HEK293 (cell line): ENCODE data around the gene RRP7A.
"Not testable (repeated sequence)": the region's sequence is repeated elsewhere in the genome, so short reads cannot be mapped to it uniquely, and the experiment has no call there.

Experiments
- CTCF ChIA-PET: fragments of 350-600 bp; formaldehyde crosslinking; extraction: SDS; loops from one replicate; lab custom pipeline; 2021; ENCODE audit warnings: antibody characterized with exemption; lab: Yijun Ruan, JAX
- POLR2A ChIA-PET: fragments of 300-600 bp; formaldehyde crosslinking; extraction: SDS; loops from one replicate; lab custom pipeline; 2020; ENCODE audit warnings: antibody characterized with exemption, inconsistent platforms; lab: Yijun Ruan, JAX
- H3K27ac ChIP-seq: fragments of 200-500 bp; sonication (Bioruptor generic); 2 replicates; pipeline ENCODE4 v1.5.1; 2014; ENCODE audit warnings: low read depth, low read length, control low read depth, inconsistent platforms; ENCODE audit errors: extremely low read depth
- H3K36me3 ChIP-seq, 2 experiments: fragments of 200-500 bp in 1 of 2; sonication (Bioruptor generic) in 1 of 2; 1 replicate in 1 of 2; 2 replicates in 1 of 2; pipeline ENCODE4 v1.5.1; 2014 to 2017; ENCODE audit warnings: inconsistent platforms in 2 of 2, low read length in 2 of 2; ENCODE audit not compliant: control insufficient read depth in 2 of 2, insufficient read depth in 1 of 2
- H3K4me1 ChIP-seq: fragments of 200-500 bp; sonication (Bioruptor generic); 2 replicates; pipeline ENCODE4 v1.5.1; 2014; ENCODE audit warnings: mild to moderate bottlenecking, low read length, inconsistent platforms; ENCODE audit not compliant: control insufficient read depth, insufficient read depth
- H3K4me3 ChIP-seq: 2 replicates; pipeline ENCODE4 v1.5.1; 2011; ENCODE audit warnings: low read depth, mild to moderate bottlenecking, control low read depth, low read length, moderate library complexity
- H3K9me3 ChIP-seq: fragments of 200-500 bp; sonication (Bioruptor generic); 2 replicates; pipeline ENCODE4 v1.5.1; 2014; ENCODE audit warnings: low read depth, low read length, inconsistent platforms; ENCODE audit not compliant: control insufficient read depth, insufficient read depth
- EGR2 ChIP-seq: fragments of 450-650 bp; formaldehyde crosslinking; IDR thresholded peaks from 2 replicates; pipeline ENCODE4 v1.5.1; 2016; ENCODE audit warnings: low read depth, missing biosample characterization, missing genetic modification characterization
- KLF9 ChIP-seq: fragments of 450-650 bp; formaldehyde crosslinking; IDR thresholded peaks from 2 replicates; pipeline ENCODE4 v1.5.1; 2016; ENCODE audit warnings: missing biosample characterization, missing genetic modification characterization, low read depth
- MEIS1 ChIP-seq: sonication (generic); formaldehyde crosslinking; IDR thresholded peaks from 2 replicates; pipeline ENCODE4 v1.8.1; 2022; ENCODE audit warnings: missing genetic modification reagents, mild to moderate bottlenecking, borderline replicate concordance
- REST ChIP-seq: fragments of 450-650 bp; formaldehyde crosslinking; IDR thresholded peaks from 2 replicates; pipeline ENCODE4 v1.5.1; 2016; ENCODE audit warnings: missing biosample characterization, missing genetic modification characterization
- SP2 ChIP-seq: fragments of 450-650 bp; formaldehyde crosslinking; IDR thresholded peaks from 2 replicates; pipeline ENCODE4 v1.5.1; 2016; ENCODE audit warnings: missing biosample characterization, missing genetic modification characterization
- SP3 ChIP-seq: fragments of 450-650 bp; formaldehyde crosslinking; IDR thresholded peaks from 2 replicates; pipeline ENCODE4 v1.5.1; 2016; ENCODE audit warnings: missing biosample characterization, missing genetic modification characterization
- ZBTB1 ChIP-seq: fragments of 450-650 bp; formaldehyde crosslinking; IDR thresholded peaks from 2 replicates; pipeline ENCODE4 v1.5.1; 2016; ENCODE audit warnings: missing biosample characterization, missing genetic modification characterization
- ZFHX2 ChIP-seq: fragments of 450-650 bp; formaldehyde crosslinking; conservative IDR thresholded peaks from 2 replicates; pipeline ENCODE4 v1.5.1; 2016; ENCODE audit warnings: missing biosample characterization, missing genetic modification characterization
- ZNF24 ChIP-seq: fragments of 450-650 bp; formaldehyde crosslinking; IDR thresholded peaks from 2 replicates; pipeline ENCODE4 v1.5.1; 2016; ENCODE audit warnings: missing biosample characterization, missing genetic modification characterization
- ZNF292 ChIP-seq: fragments of 450-650 bp; formaldehyde crosslinking; IDR thresholded peaks from 2 replicates; pipeline ENCODE4 v1.5.1; 2016; ENCODE audit warnings: low read depth, missing biosample characterization, missing genetic modification characterization, borderline replicate concordance
- ZNF335 ChIP-seq: fragments of 450-650 bp; formaldehyde crosslinking; conservative IDR thresholded peaks from 2 replicates; pipeline ENCODE4 v1.5.1; 2016; ENCODE audit warnings: missing biosample characterization, missing genetic modification characterization
- ZNF433 ChIP-seq: fragments of 450-650 bp; formaldehyde crosslinking; IDR thresholded peaks from 2 replicates; pipeline ENCODE4 v1.5.1; 2016; ENCODE audit warnings: missing biosample characterization, missing genetic modification characterization, low read depth
- ZNF501 ChIP-seq: fragments of 450-650 bp; formaldehyde crosslinking; IDR thresholded peaks from 2 replicates; pipeline ENCODE4 v1.5.1; 2016; ENCODE audit warnings: missing biosample characterization, missing genetic modification characterization
- ZNF624 ChIP-seq: fragments of 450-650 bp; formaldehyde crosslinking; IDR thresholded peaks from 2 replicates; pipeline ENCODE4 v1.5.1; 2017; ENCODE audit warnings: missing biosample characterization, missing genetic modification characterization
- ZNF664 ChIP-seq: fragments of 450-650 bp; formaldehyde crosslinking; IDR thresholded peaks from 2 replicates; pipeline ENCODE4 v1.5.1; 2016; ENCODE audit warnings: missing biosample characterization, missing genetic modification characterization
- ZNF707 ChIP-seq: fragments of 450-650 bp; formaldehyde crosslinking; IDR thresholded peaks from 2 replicates; pipeline ENCODE4 v1.5.1; 2016; ENCODE audit warnings: missing biosample characterization, missing genetic modification characterization
- ZNF791 ChIP-seq: fragments of 450-650 bp; formaldehyde crosslinking; IDR thresholded peaks from 2 replicates; pipeline ENCODE4 v1.5.1; 2016; ENCODE audit warnings: missing biosample characterization, missing genetic modification characterization
- TF ChIP-seq, protein P1 (sequence below): fragments of 450-650 bp; formaldehyde crosslinking; IDR thresholded peaks from 2 replicates; pipeline ENCODE4 v1.5.1; 2016; ENCODE audit warnings: missing biosample characterization, missing genetic modification characterization
- TF ChIP-seq, protein P2 (sequence below): fragments of 450-650 bp; formaldehyde crosslinking; IDR thresholded peaks from 2 replicates; pipeline ENCODE4 v1.5.1; 2016; ENCODE audit warnings: missing biosample characterization, missing genetic modification characterization
- TF ChIP-seq, protein P3 (sequence below): fragments of 450-650 bp; formaldehyde crosslinking; conservative IDR thresholded peaks from 2 replicates; pipeline ENCODE4 v1.5.1; 2016; ENCODE audit warnings: low read depth, missing biosample characterization, missing genetic modification characterization

RRP7A gene

DNA sequence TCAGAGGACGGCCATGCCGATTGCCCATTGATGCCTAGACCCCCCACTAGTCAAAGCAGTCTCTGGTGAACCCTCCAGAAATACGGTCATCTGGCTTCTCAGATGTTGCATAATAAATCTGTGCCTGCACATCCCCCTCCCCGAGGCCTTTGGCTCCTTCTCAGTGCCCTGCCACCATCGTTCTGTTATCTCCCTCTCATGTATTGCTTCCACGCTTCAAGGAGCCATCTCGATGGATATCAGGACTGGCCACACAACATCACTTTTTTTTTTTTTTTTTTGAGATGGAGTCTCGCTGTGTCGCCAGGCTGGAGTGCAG lies 1.6 kb upstream of the RRP7A start:
- Histone ChIP-seq H3K4me3 (no peak overlapping the region), H3K4me1 (peaks cover 3% of the 10 kb centered on the region; the same call in 1 of the 2 replicates), H3K36me3 (peaks cover 14 to 17% of the 10 kb centered on the region in 2 experiments; a peak in 2 of 3 replicates), H3K9me3 (no peaks in the 10 kb centered on the region), H3K27ac (no peak overlapping the region)
- TF ChIP-seq, protein P1, sequence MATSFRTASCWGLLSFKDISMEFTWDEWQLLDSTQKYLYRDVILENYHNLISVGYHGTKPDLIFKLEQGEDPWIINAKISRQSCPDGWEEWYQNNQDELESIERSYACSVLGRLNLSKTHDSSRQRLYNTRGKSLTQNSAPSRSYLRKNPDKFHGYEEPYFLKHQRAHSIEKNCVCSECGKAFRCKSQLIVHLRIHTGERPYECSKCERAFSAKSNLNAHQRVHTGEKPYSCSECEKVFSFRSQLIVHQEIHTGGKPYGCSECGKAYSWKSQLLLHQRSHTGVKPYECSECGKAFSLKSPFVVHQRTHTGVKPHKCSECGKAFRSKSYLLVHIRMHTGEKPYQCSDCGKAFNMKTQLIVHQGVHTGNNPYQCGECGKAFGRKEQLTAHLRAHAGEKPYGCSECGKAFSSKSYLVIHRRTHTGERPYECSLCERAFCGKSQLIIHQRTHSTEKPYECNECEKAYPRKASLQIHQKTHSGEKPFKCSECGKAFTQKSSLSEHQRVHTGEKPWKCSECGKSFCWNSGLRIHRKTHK, result no peak
- TF ChIP-seq MEIS1 (CRISPR knock-in tag), result no peak
- TF ChIP-seq ZNF501, result no peak
- TF ChIP-seq, protein P2, sequence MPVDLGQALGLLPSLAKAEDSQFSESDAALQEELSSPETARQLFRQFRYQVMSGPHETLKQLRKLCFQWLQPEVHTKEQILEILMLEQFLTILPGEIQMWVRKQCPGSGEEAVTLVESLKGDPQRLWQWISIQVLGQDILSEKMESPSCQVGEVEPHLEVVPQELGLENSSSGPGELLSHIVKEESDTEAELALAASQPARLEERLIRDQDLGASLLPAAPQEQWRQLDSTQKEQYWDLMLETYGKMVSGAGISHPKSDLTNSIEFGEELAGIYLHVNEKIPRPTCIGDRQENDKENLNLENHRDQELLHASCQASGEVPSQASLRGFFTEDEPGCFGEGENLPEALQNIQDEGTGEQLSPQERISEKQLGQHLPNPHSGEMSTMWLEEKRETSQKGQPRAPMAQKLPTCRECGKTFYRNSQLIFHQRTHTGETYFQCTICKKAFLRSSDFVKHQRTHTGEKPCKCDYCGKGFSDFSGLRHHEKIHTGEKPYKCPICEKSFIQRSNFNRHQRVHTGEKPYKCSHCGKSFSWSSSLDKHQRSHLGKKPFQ (tag by site-specific recombination), result no peak
- no peak for TF ChIP-seq ZNF707 (tag by site-specific recombination)
- TF ChIP-seq ZBTB1 (tag by site-specific recombination), result no peak
- TF ChIP-seq ZNF624 (tag by site-specific recombination), result no peak
- no peak for TF ChIP-seq ZNF24 (tag by site-specific recombination)
- CTCF ChIA-PET, result no interaction called here
- POLR2A ChIA-PET, result no interaction called here

GRCh38 chr22:42518638-42519524 lies 715 bp downstream of the RRP7A start:
- CTCF ChIA-PET, H3K9me3 ChIP-seq, H3K4me1 ChIP-seq, POLR2A ChIA-PET: not testable (repeated sequence)
- peaks cover 16 to 36% of the 10 kb centered on the region in 2 experiments; a peak in 2 of 3 replicates for H3K36me3 ChIP-seq
- H3K4me3 ChIP-seq, result peak overlapping the region; percentile 92
- H3K27ac ChIP-seq, result peak overlapping the region; percentile 68; the same call in 1 of the 2 replicates
- peak; percentile 67 for TF ChIP-seq ZNF335 (tag by site-specific recombination)
- TF ChIP-seq EGR2 (tag by site-specific recombination), result peak; percentile 56
- TF ChIP-seq KLF9, result 0 out of 2 replicates have a peak, but pooled peaks have one; percentile 43
- peak; percentile 24; the same call in 1 of the 2 replicates for TF ChIP-seq SP2 (tag by site-specific recombination)
- TF ChIP-seq SP3 (tag by site-specific recombination), result 0 out of 2 replicates have a peak, but pooled peaks have one; percentile 41
- 0 out of 2 replicates have a peak, but pooled peaks have one; percentile 23 for TF ChIP-seq ZFHX2 (tag by site-specific recombination)

DNA sequence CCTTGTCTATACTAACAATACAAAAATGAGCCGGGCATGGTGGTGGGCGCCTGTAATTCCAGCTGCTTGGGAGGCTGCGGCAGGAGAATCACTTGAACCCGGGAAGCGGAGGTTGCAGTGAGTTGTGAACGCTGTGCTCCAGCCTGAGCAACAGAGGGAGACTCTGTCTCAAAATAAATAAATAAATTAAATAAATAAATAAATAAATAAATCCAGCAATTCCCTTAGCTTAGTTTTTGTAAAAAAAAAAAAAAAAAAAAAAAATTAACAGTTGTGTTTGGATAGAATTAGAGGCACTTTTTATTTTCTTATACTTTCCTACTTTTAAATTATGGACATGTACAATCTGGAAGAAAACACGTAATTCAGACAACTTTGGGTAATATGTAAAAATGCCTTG lies 2.5 kb downstream of the RRP7A start:
- not testable (repeated sequence) for H3K27ac ChIP-seq, H3K9me3 ChIP-seq, H3K4me1 ChIP-seq, H3K4me3 ChIP-seq
- peaks cover 16 to 44% of the 10 kb centered on the region in 2 experiments; a peak in 2 of 3 replicates for H3K36me3 ChIP-seq
- ChIA-PET CTCF (interaction anchor here (1.2 kb wide), 1 partner anchor 44 kb away, joined by 3 read pairs; no protein-coding TSS in a partner anchor), POLR2A (interaction anchor here (0.6 kb wide), 2 partner anchors 106 to 172 kb away, joined by 3 read pairs; no protein-coding TSS in a partner anchor)
- TF ChIP-seq ZNF292 (tag by site-specific recombination) (0 out of 2 replicates have a peak, but pooled peaks have one; percentile 32), ZNF664 (tag by site-specific recombination) (peak; percentile 51; the same call in 1 of the 2 replicates), ZNF791 (tag by site-specific recombination) (peak; percentile 20; the same call in 1 of the 2 replicates), REST (tag by site-specific recombination) (peak; percentile 62; the same call in 1 of the 2 replicates), ZNF433 (tag by site-specific recombination) (peak; percentile 53; the same call in 1 of the 2 replicates)
- TF ChIP-seq, protein P3, sequence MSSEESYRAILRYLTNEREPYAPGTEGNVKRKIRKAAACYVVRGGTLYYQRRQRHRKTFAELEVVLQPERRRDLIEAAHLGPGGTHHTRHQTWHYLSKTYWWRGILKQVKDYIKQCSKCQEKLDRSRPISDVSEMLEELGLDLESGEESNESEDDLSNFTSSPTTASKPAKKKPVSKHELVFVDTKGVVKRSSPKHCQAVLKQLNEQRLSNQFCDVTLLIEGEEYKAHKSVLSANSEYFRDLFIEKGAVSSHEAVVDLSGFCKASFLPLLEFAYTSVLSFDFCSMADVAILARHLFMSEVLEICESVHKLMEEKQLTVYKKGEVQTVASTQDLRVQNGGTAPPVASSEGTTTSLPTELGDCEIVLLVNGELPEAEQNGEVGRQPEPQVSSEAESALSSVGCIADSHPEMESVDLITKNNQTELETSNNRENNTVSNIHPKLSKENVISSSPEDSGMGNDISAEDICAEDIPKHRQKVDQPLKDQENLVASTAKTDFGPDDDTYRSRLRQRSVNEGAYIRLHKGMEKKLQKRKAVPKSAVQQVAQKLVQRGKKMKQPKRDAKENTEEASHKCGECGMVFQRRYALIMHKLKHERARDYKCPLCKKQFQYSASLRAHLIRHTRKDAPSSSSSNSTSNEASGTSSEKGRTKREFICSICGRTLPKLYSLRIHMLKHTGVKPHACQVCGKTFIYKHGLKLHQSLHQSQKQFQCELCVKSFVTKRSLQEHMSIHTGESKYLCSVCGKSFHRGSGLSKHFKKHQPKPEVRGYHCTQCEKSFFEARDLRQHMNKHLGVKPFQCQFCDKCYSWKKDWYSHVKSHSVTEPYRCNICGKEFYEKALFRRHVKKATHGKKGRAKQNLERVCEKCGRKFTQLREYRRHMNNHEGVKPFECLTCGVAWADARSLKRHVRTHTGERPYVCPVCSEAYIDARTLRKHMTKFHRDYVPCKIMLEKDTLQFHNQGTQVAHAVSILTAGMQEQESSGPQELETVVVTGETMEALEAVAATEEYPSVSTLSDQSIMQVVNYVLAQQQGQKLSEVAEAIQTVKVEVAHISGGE (tag by site-specific recombination), result peak; percentile 67
